ENCODE data around the gene FAM170B. TPM values are rescaled to one million over a fixed set of nuclear protein-coding genes. Genes with fewer than 3 reads are reported as not detected.

FAM170B gene
- total and polyA plus RNA-seq, 9 of the 15 experiments (the other 6 are each of a cell fraction or from before 2014, with no cell fraction given), result 0.11 to 0.21 TPM; not detected in 7

- TF ChIP-seq MAFF (IDR thresholded peaks at IDR 0.05; ENCODE audit: low read length) (no peak), KHSRP (IDR thresholded peaks at IDR 0.05) (no peak), ZNF318 (IDR thresholded peaks at IDR 0.05; ENCODE audit: borderline replicate concordance in 1 of 2, low read depth in 1 of 2) (no peak), KAT8 (IDR thresholded peaks at IDR 0.05; ENCODE audit: low read depth) (no peak), PML (IDR thresholded peaks at IDR 0.05; ENCODE audit: low read length) (no peak), ZBTB7A (IDR thresholded peaks at IDR 0.05; ENCODE audit: borderline replicate concordance, control insufficient read depth, low read depth, low read length) (no peak), FOXK2 (conservative IDR thresholded peaks at IDR 0.05 in 1 of 2, IDR thresholded peaks at IDR 0.05 in 1 of 2; ENCODE audit: low read depth in 2 of 2) (no peak), REST (IDR thresholded peaks at IDR 0.05; ENCODE audit: borderline replicate concordance) (no peak), REST (CRISPR knock-in tag; IDR thresholded peaks at IDR 0.05; ENCODE audit: low read depth) (no peak), POLR2AphosphoS5 (IDR thresholded peaks at IDR 0.05; ENCODE audit: control insufficient read depth, insufficient read depth, low read depth, low read length) (no peak), TOE1 (IDR thresholded peaks at IDR 0.05; ENCODE audit: borderline replicate concordance) (no peak), TOE1 (CRISPR knock-in tag; IDR thresholded peaks at IDR 0.05; ENCODE audit: borderline replicate concordance, low read depth) (no peak), SRSF3 (IDR thresholded peaks at IDR 0.05; ENCODE audit: insufficient read depth, low read length) (no peak)
Observed at GRCh38 chr10:49139846-49140195, 6.0 kb upstream of the FAM170B start (continued).

Measured in K562 (cell line).